BE2C (cell line): ENCODE results near the gene CACHD1.

Experiments
- DNase-seq: peaks from one replicate; pipeline ENCODE4 v3.0.0-alpha.2; 2020
- H3K27me3 ChIP-seq: fragments of 250-450 bp; sonication (Bioruptor Pico); 2 replicates; pipeline ENCODE4 v1.5.1; 2020; ENCODE audit warnings: mild to moderate bottlenecking
- H3K36me3 ChIP-seq: fragments of 250-450 bp; sonication (Bioruptor Pico); 2 replicates; pipeline ENCODE4 v1.5.1; 2020; ENCODE audit warnings: mild to moderate bottlenecking
- H3K4me1 ChIP-seq: fragments of 250-450 bp; sonication (Bioruptor Pico); 2 replicates; pipeline ENCODE4 v1.5.1; 2020
- H3K4me3 ChIP-seq: 2 replicates; pipeline ENCODE4 v1.5.1; 2011; ENCODE audit warnings: low read depth, low read length
- H3K9me3 ChIP-seq: fragments of 250-450 bp; sonication (Bioruptor Pico); 2 replicates; pipeline ENCODE4 v1.5.1; 2020
- CTCF ChIP-seq: IDR thresholded peaks from 2 replicates; pipeline ENCODE4 v1.5.1; 2012; ENCODE audit warnings: mild to moderate bottlenecking, low read depth, low read length

The CACHD1 gene

GRCh38 chr1:64546013-64546412 is 76.1 kb downstream of the CACHD1 start:
- Histone ChIP-seq H3K4me1 (0 out of 2 replicates have a peak, but pooled peaks cover 2% of the 10 kb centered on the region), H3K9me3 (no peaks in the 10 kb centered on the region), H3K27me3 (no peaks in the 10 kb centered on the region), H3K36me3 (no peaks in the 10 kb centered on the region), H3K4me3 (no peak overlapping the region)
- TF ChIP-seq CTCF, result no peak
- no peak for DNase-seq

DNA sequence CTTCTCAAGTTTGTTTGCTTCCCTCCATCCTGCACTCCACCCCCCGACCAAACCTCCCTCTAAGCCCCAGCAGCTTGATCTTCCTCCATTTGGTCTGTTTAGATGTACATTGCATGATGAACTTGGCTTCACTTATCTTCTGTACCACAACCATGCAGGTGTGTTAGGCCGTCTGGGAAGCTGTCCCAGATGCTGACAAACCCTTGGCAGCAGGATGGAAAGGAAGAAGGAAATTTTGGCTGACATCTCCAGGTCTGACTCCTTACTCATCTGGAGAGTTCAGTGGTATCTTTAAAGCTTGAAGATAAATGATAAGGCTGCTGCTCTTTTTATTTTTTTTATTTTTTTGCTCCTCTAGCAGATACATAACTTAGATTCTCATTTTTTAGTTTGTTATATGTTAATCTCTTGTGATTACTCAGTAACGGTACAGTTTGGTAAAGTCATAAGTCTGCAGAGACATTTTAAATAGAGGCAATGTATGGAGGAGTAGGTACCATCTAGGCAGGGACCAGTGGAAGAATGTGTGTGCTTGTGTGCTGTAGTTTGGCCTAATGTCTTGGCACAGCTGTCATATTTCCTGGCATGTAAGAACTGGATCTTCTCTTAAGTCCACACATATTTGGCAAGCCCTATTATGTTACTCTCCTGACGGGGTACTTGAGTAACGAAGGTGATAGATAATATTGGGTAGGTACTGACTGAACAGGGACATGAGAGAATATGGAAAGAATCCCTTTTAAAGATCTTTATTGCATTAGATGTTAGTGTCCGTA is 79.7 kb downstream of the CACHD1 start:
- no peaks in the 10 kb centered on the region for H3K27me3 ChIP-seq
- DNase-seq, result no peak
- no peak overlapping the region for H3K4me3 ChIP-seq
- no peak for TF ChIP-seq CTCF
- H3K4me1 ChIP-seq, result 0 out of 2 replicates have a peak, but pooled peaks cover 2% of the 10 kb centered on the region
- no peaks in the 10 kb centered on the region for H3K9me3 ChIP-seq
- H3K36me3 ChIP-seq, result no peaks in the 10 kb centered on the region

DNA sequence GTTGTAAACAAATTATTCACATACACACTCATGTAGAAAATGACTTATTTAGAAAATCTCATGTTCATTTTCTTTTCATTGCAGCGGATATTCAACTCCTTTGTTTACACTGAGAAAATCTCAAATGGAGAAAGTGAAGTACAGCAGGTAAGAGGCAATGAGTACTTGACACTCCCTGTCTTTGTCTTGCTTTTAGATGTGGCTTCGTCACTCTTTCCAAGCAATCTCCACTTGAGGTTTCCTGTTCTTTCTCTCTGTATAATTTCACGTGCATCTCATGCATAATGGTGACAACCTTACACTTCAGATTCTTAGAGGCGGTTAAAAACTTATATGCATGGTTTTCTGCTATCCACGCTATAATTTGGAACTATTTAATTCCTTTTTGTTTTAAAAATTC is 80.6 kb downstream of the CACHD1 start:
- H3K4me3 ChIP-seq, result no peak overlapping the region
- no peaks in the 10 kb centered on the region for H3K36me3 ChIP-seq
- no peak for DNase-seq
- no peak for TF ChIP-seq CTCF
- no peaks in the 10 kb centered on the region for H3K27me3 ChIP-seq
- 0 out of 2 replicates have a peak, but pooled peaks cover under 1% of the 10 kb centered on the region for H3K4me1 ChIP-seq
- H3K9me3 ChIP-seq, result no peaks in the 10 kb centered on the region

- H3K4me3 ChIP-seq, result no peak overlapping the region
- no peaks in the 10 kb centered on the region for H3K36me3 ChIP-seq
- H3K27me3 ChIP-seq, result no peaks in the 10 kb centered on the region
- no peak for TF ChIP-seq CTCF
- no peak for DNase-seq
- no peaks in the 10 kb centered on the region for H3K4me1 ChIP-seq
- H3K9me3 ChIP-seq, result no peaks in the 10 kb centered on the region
Observed at GRCh38 chr1:64550946-64551605, 81.1 kb downstream of the CACHD1 start.

DNA sequence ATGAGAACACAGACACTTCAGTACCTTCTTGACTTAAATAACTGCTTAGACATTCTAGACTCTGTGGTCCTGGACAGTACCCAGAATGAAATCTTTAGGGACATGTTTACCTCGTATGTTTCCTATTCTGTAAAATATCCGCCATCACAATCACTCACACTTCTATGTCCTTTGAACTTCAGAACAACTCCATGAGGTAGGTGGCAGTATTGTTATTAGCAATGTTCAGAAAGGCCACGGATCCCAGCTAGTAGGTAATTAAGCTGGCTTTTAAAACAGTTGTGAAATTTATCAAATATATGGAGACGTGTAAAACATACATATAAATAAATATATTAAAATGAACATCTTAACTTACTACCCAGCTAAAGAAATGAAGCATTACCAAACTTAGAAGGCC is 83.4 kb downstream of the CACHD1 start:
- Histone ChIP-seq H3K4me1 (no peaks in the 10 kb centered on the region), H3K9me3 (no peaks in the 10 kb centered on the region), H3K27me3 (no peaks in the 10 kb centered on the region), H3K36me3 (no peaks in the 10 kb centered on the region), H3K4me3 (no peak overlapping the region)
- TF ChIP-seq CTCF, result no peak
- no peak for DNase-seq

DNA sequence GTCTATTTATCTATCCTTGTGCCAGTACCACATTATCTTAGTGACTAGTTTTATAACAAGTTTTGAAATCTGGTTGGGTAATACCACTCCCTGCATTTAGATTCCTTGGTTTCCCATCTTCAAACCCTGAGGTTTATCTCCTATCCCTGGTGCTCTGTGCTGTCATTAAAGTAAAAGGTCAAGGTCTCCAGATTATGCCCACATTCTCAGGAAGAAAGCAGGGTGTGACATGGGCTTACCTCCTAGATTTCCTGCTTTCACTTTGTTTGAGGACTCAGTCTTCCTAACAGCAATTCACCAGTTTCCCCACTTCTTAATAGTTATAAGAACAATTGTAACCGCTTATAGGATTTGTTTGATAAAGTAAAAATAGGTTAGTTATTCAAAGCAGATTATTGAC is 86.0 kb downstream of the CACHD1 start:
- no peaks in the 10 kb centered on the region for H3K27me3 ChIP-seq
- no peak for TF ChIP-seq CTCF
- H3K4me3 ChIP-seq, result no peak overlapping the region
- DNase-seq, result no peak
- H3K9me3 ChIP-seq, result no peaks in the 10 kb centered on the region
- no peaks in the 10 kb centered on the region for H3K4me1 ChIP-seq
- no peaks in the 10 kb centered on the region for H3K36me3 ChIP-seq
